Measurements from ENCODE around the gene LTBP3. TPM values are rescaled to one million over a fixed set of nuclear protein-coding genes. Genes with fewer than 3 reads are reported as not detected.

LTBP3 gene
- total and polyA plus RNA-seq, 2 of the 13 experiments (the other 11 are each of a cell fraction or from before 2014, with no cell fraction given): 12.2 to 68.1 TPM

- TF ChIP-seq AKAP8 (CRISPR knock-in tag; IDR thresholded peaks at IDR 0.05): no peak
- TF ChIP-seq ZNF766 (CRISPR knock-in tag; IDR thresholded peaks at IDR 0.05; ENCODE audit: borderline replicate concordance): no peak
- no peak for TF ChIP-seq RFX5 (IDR thresholded peaks at IDR 0.05; ENCODE audit: low read depth, low read length)
- no peak for TF ChIP-seq ZNF224 (CRISPR knock-in tag; IDR thresholded peaks at IDR 0.05)
- no peak for TF ChIP-seq FOXC1 (CRISPR knock-in tag; IDR thresholded peaks at IDR 0.05; ENCODE audit: borderline replicate concordance)
- TF ChIP-seq ASH2L (IDR thresholded peaks at IDR 0.05; ENCODE audit: insufficient read length, low read depth, low read length): peak; percentile 4
- TF ChIP-seq IRX3 (CRISPR knock-in tag; IDR thresholded peaks at IDR 0.05; ENCODE audit: borderline replicate concordance, low read depth): peak; percentile 61; the same call in 1 of the 2 replicates
- TF ChIP-seq POLR2AphosphoS2 (IDR thresholded peaks at IDR 0.05; ENCODE audit: low read depth, low read length): peak; percentile 99
- peak; percentile 46; the same call in 1 of the 2 replicates for TF ChIP-seq NCOA1 (CRISPR knock-in tag; IDR thresholded peaks at IDR 0.05)
- TF ChIP-seq GFI1 (CRISPR knock-in tag; IDR thresholded peaks at IDR 0.05; ENCODE audit: borderline replicate concordance): 0 out of 2 replicates have a peak, but pooled peaks have one; percentile 39
- no peak for TF ChIP-seq ZNF558 (CRISPR knock-in tag; IDR thresholded peaks at IDR 0.05; ENCODE audit: borderline replicate concordance)
- TF ChIP-seq MXI1 (IDR thresholded peaks at IDR 0.05; ENCODE audit: borderline replicate concordance, low read depth, low read length): peak; percentile 68; the same call in 1 of the 3 replicates
- peak; percentile 33 for TF ChIP-seq NFIC (IDR thresholded peaks at IDR 0.05; ENCODE audit: low read length)
- TF ChIP-seq SP4 (CRISPR knock-in tag; IDR thresholded peaks at IDR 0.05): peak; percentile 33; the same call in 1 of the 2 replicates
- peak; percentile 46; the same call in 1 of the 2 replicates for TF ChIP-seq SIN3A (IDR thresholded peaks at IDR 0.05; ENCODE audit: borderline replicate concordance, low read depth, low read length)
- TF ChIP-seq STAT5B (CRISPR knock-in tag; IDR thresholded peaks at IDR 0.05): 0 out of 2 replicates have a peak, but pooled peaks have one; percentile 35
- no peak for TF ChIP-seq NFKB2 (CRISPR knock-in tag; IDR thresholded peaks at IDR 0.05; ENCODE audit: borderline replicate concordance)
- TF ChIP-seq ZC3H13 (CRISPR knock-in tag; IDR thresholded peaks at IDR 0.05): peak; percentile 46; the same call in 1 of the 2 replicates
- no peak for TF ChIP-seq BRD4 (CRISPR knock-in tag; IDR thresholded peaks at IDR 0.05)
- no peak for TF ChIP-seq ZNF333 (CRISPR knock-in tag; IDR thresholded peaks at IDR 0.05; ENCODE audit: borderline replicate concordance)
- no peak for TF ChIP-seq GTF2F1 (IDR thresholded peaks at IDR 0.05; ENCODE audit: low read length)
- TF ChIP-seq EP300 (IDR thresholded peaks at IDR 0.05; ENCODE audit: low read depth in 2 of 2, low read length in 2 of 2): 0 out of 4 replicates have a peak, but pooled peaks of 1 of the 2 experiments have one; percentile 42
- TF ChIP-seq EP300 (CRISPR knock-in tag; IDR thresholded peaks at IDR 0.05; ENCODE audit: borderline replicate concordance): no peak
- peak; percentile 47; the same call in 1 of the 2 replicates for TF ChIP-seq RARA (CRISPR knock-in tag; IDR thresholded peaks at IDR 0.05)
- peak; percentile 15; the same call in 1 of the 2 replicates for TF ChIP-seq HDAC2 (CRISPR knock-in tag; IDR thresholded peaks at IDR 0.05)
- TF ChIP-seq EEA1 (CRISPR knock-in tag; IDR thresholded peaks at IDR 0.05; ENCODE audit: borderline replicate concordance): no peak
- peak; percentile 7; the same call in 1 of the 2 replicates for TF ChIP-seq GATAD2A (CRISPR knock-in tag; IDR thresholded peaks at IDR 0.05)
- TF ChIP-seq, protein P1, sequence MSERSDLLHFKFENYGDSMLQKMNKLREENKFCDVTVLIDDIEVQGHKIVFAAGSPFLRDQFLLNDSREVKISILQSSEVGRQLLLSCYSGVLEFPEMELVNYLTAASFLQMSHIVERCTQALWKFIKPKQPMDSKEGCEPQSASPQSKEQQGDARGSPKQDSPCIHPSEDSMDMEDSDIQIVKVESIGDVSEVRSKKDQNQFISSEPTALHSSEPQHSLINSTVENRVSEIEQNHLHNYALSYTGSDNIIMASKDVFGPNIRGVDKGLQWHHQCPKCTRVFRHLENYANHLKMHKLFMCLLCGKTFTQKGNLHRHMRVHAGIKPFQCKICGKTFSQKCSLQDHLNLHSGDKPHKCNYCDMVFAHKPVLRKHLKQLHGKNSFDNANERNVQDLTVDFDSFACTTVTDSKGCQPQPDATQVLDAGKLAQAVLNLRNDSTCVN (CRISPR knock-in tag; IDR thresholded peaks at IDR 0.05; ENCODE audit: borderline replicate concordance): 0 out of 2 replicates have a peak, but pooled peaks have one; percentile 8
- TF ChIP-seq GPN1 (CRISPR knock-in tag; IDR thresholded peaks at IDR 0.05; ENCODE audit: borderline replicate concordance): no peak
- peak; percentile 29 for TF ChIP-seq AGO1 (IDR thresholded peaks at IDR 0.05; ENCODE audit: low read depth, low read length, poor library complexity, severe bottlenecking)
- peak; percentile 19; the same call in 1 of the 2 replicates for TF ChIP-seq ZBTB7B (CRISPR knock-in tag; IDR thresholded peaks at IDR 0.05)
- no peak for TF ChIP-seq DPF2 (CRISPR knock-in tag; IDR thresholded peaks at IDR 0.05; ENCODE audit: borderline replicate concordance, low read depth)
These were observed 51.2 kb downstream of the LTBP3 start (continued) for GRCh38 chr11:65506772-65507505.
